GM23338 (cell line): Measurements from ENCODE around the gene E2F3. TPM values are rescaled to one million over a fixed set of nuclear protein-coding genes. Genes with fewer than 3 reads are reported as not detected.

Experiments
- ATAC-seq: fragments of 200-7000 bp; cut with Tn5 transposase; 3 replicates; pipeline ENCODE4 v1.9.1; 2020
- DNase-seq: peaks from one replicate; pipeline ENCODE4 v3.0.0-alpha.2; 2015; ENCODE audit warnings: low spot score
- H2AFZ ChIP-seq: fragments of 200-600 bp; sonication (generic); 2 replicates; pipeline ENCODE4 v1.8.0; 2016; ENCODE audit warnings: antibody characterized with exemption, mild to moderate bottlenecking, moderate library complexity
- H3F3A ChIP-seq: fragments of 200-600 bp; sonication (generic); replicated peaks from 2 replicates; pipeline ENCODE4 v1.8.0; 2017; ENCODE audit warnings: antibody characterized with exemption, mixed run types, low read depth
- H3K27ac ChIP-seq: fragments of 200-600 bp; sonication (generic); 2 replicates; pipeline ENCODE4 v1.6.1; 2016; ENCODE audit warnings: low read depth
- H3K27me3 ChIP-seq: fragments of 200-600 bp; sonication (generic); 2 replicates; pipeline ENCODE4 v1.8.0; 2016; ENCODE audit warnings: mild to moderate bottlenecking, mixed run types, moderate library complexity; ENCODE audit not compliant: insufficient read depth
- H3K36me3 ChIP-seq: fragments of 200-600 bp; sonication (generic); 2 replicates; pipeline ENCODE4 v1.8.0; 2016; ENCODE audit warnings: mild to moderate bottlenecking; ENCODE audit not compliant: insufficient read depth
- H3K4me1 ChIP-seq: fragments of 200-600 bp; sonication (generic); 2 replicates; pipeline ENCODE4 v1.8.0; 2016; ENCODE audit warnings: mild to moderate bottlenecking, moderate library complexity; ENCODE audit not compliant: insufficient read depth
- H3K4me2 ChIP-seq: fragments of 200-600 bp; sonication (generic); 2 replicates; pipeline ENCODE4 v1.7.1; 2017; ENCODE audit warnings: mixed run types
- H3K4me3 ChIP-seq: fragments of 200-600 bp; sonication (generic); 2 replicates; pipeline ENCODE4 v1.6.1; 2016; ENCODE audit warnings: mixed run types
- H3K79me2 ChIP-seq: fragments of 200-600 bp; sonication (generic); replicated peaks from 2 replicates; pipeline ENCODE4 v1.8.0; 2017; ENCODE audit warnings: mild to moderate bottlenecking; ENCODE audit not compliant: insufficient read depth
- H3K9me2 ChIP-seq: fragments of 200-600 bp; sonication (generic); 2 replicates; pipeline ENCODE4 v1.8.0; 2017; ENCODE audit not compliant: insufficient read depth
- H4K20me1 ChIP-seq: fragments of 200-600 bp; sonication (generic); replicated peaks from 2 replicates; pipeline ENCODE4 v1.8.0; 2017; ENCODE audit warnings: mild to moderate bottlenecking; ENCODE audit not compliant: insufficient read depth
- H3K27ac Mint-ChIP-seq: 2 replicates; pipeline ENCODE4 v1.8.0; 2020; ENCODE audit warnings: inconsistent platforms, mild to moderate bottlenecking, moderate library complexity, mixed read lengths
- H3K27me3 Mint-ChIP-seq: 3 replicates; pipeline ENCODE4 v1.8.0; 2022; ENCODE audit warnings: low read depth, mild to moderate bottlenecking, moderate library complexity, mixed read lengths, inconsistent platforms; ENCODE audit not compliant: insufficient read depth, poor library complexity
- H3K36me3 Mint-ChIP-seq: 3 replicates; pipeline ENCODE4 v1.8.0; 2021; ENCODE audit warnings: low read depth, mild to moderate bottlenecking, inconsistent platforms, moderate library complexity, mixed read lengths
- H3K4me1 Mint-ChIP-seq: 3 replicates; pipeline ENCODE4 v1.8.0; 2020; ENCODE audit warnings: mild to moderate bottlenecking, inconsistent platforms, mixed read lengths
- H3K4me3 Mint-ChIP-seq: 3 replicates; pipeline ENCODE4 v1.8.0; 2021; ENCODE audit warnings: moderate library complexity, mild to moderate bottlenecking, inconsistent platforms, mixed read lengths
- H3K9me3 Mint-ChIP-seq: 3 replicates; pipeline ENCODE4 v1.8.0; 2020; ENCODE audit warnings: moderate library complexity, mild to moderate bottlenecking, inconsistent platforms, mixed read lengths
- CREB1 ChIP-seq: fragments of 250-450 bp; sonication (Bioruptor Pico); IDR thresholded peaks from 2 replicates; pipeline ENCODE4 v1.5.0; 2020; ENCODE audit warnings: low read depth, mild to moderate bottlenecking, moderate library complexity
- CTCF ChIP-seq, 2 experiments: fragments of 200-600 bp in 1 of 2; sonication (generic) in 1 of 2; conservative IDR thresholded peaks; 2 replicates each; pipeline versions ENCODE4 v1.5.1 to v1.6.1; 2016 to 2017; ENCODE audit warnings: antibody characterized with exemption in 2 of 2, low read depth in 2 of 2, mild to moderate bottlenecking in 2 of 2, moderate library complexity in 1 of 2
- EZH2 ChIP-seq: fragments of 200-600 bp; sonication (generic); IDR thresholded peaks from one replicate; pipeline ENCODE4 v1.8.0; 2017; ENCODE audit warnings: antibody characterized with exemption, mild to moderate bottlenecking, low read depth; ENCODE audit not compliant: unreplicated experiment
- EZH2phosphoT487 ChIP-seq: fragments of 200-600 bp; sonication (generic); IDR thresholded peaks from one replicate; pipeline ENCODE4 v1.8.1; 2018; ENCODE audit warnings: antibody characterized with exemption; ENCODE audit not compliant: unreplicated experiment
- JUNB ChIP-seq: IDR thresholded peaks from one replicate; pipeline ENCODE4 v1.6.1; 2016; ENCODE audit warnings: antibody characterized with exemption; ENCODE audit not compliant: unreplicated experiment
- NANOG ChIP-seq: IDR thresholded peaks from 2 replicates; pipeline ENCODE4 v1.6.1; 2016; ENCODE audit warnings: antibody characterized with exemption, borderline replicate concordance
- POLR2AphosphoS5 ChIP-seq: IDR thresholded peaks from 2 replicates; pipeline ENCODE4 v1.6.1; 2016; ENCODE audit warnings: antibody characterized with exemption, low read depth
- STAT1 ChIP-seq: IDR thresholded peaks from one replicate; pipeline ENCODE4 v1.6.1; 2016; ENCODE audit warnings: antibody characterized with exemption; ENCODE audit not compliant: unreplicated experiment
- ZNF114 ChIP-seq: fragments of 250-450 bp; sonication (Bioruptor Pico); IDR thresholded peaks from 2 replicates; pipeline ENCODE4 v1.5.0; 2020; ENCODE audit warnings: mild to moderate bottlenecking, moderate library complexity
- ZNF331 ChIP-seq: fragments of 250-450 bp; sonication (Bioruptor Pico); IDR thresholded peaks from 2 replicates; pipeline ENCODE4 v1.5.0; 2020; ENCODE audit warnings: low read depth, mild to moderate bottlenecking, moderate library complexity
- ZNF462 ChIP-seq: fragments of 250-450 bp; sonication (Bioruptor Pico); IDR thresholded peaks from 2 replicates; pipeline ENCODE4 v1.5.0; 2020; ENCODE audit warnings: mild to moderate bottlenecking, moderate library complexity
- polyA plus RNA-seq: library from polyadenylated mRNA; unstranded; fragments of >200 nt; fragmentation: Nextera tagmentation; extraction: Ambion mirVana; gene quantifications from 2 replicates; pipeline ENCODE4 v1.2.1, GENCODE V29; 2016
- total RNA-seq: library from RNA; depleted of rRNA; stranded (reverse); fragments of >200 nt; shearing (Covaris generic); gene quantifications from 2 replicates; pipeline ENCODE4 v1.2.3, GENCODE V29; 2014
- TF ChIP-seq, protein P1 (sequence below): IDR thresholded peaks from 2 replicates; pipeline ENCODE4 v1.6.1; 2016; ENCODE audit warnings: antibody characterized with exemption
- TF ChIP-seq, protein P2 (sequence below): IDR thresholded peaks from one replicate; pipeline ENCODE4 v1.6.1; 2018; ENCODE audit warnings: antibody characterized with exemption; ENCODE audit not compliant: unreplicated experiment

The E2F3 gene
- total and polyA plus RNA-seq, 2 experiments from 2014 or later = 27.2 to 33.5 TPM

GRCh38 chr6:20490591-20490990 is 88.9 kb downstream of the E2F3 start (continued):
- TF ChIP-seq ZNF114 (CRISPR knock-in tag) = no peak

- Mint-ChIP-seq H3K4me1 (peaks cover 17% of the 10 kb centered on the region), H3K27ac (no peak overlapping the region), H3K4me3 (no peak overlapping the region), H3K36me3 (peaks cover 54% of the 10 kb centered on the region), H3K27me3 (peaks cover 4% of the 10 kb centered on the region), H3K9me3 (no peaks in the 10 kb centered on the region)
- DNase-seq = no peak
- no peak overlapping the region for H2AFZ ChIP-seq
- H3K79me2 ChIP-seq = peaks cover 7% of the 10 kb centered on the region; the same call in 1 of the 2 replicates
- H3K27me3 ChIP-seq = no peaks in the 10 kb centered on the region
- no peaks in the 10 kb centered on the region for H3K9me2 ChIP-seq
- H4K20me1 ChIP-seq = peaks cover 17% of the 10 kb centered on the region; the same call in 1 of the 2 replicates
- H3K36me3 ChIP-seq = peaks cover 36% of the 10 kb centered on the region
- H3F3A ChIP-seq = peaks cover 7% of the 10 kb centered on the region; the same call in 1 of the 2 replicates
- ATAC-seq = no peak
- TF ChIP-seq CTCF (conservative IDR thresholded peaks at IDR 0.05; ENCODE audit: low read depth in 2 of 2) (no peak), JUNB (no peak), ZNF462 (CRISPR knock-in tag) (no peak), STAT1 (no peak), CREB1 (CRISPR knock-in tag) (no peak), EZH2phosphoT487 (no peak), ZNF331 (CRISPR knock-in tag) (no peak), POLR2AphosphoS5 (no peak), NANOG (no peak), ZNF114 (CRISPR knock-in tag) (no peak), EZH2 (no peak)
- TF ChIP-seq, protein P1, sequence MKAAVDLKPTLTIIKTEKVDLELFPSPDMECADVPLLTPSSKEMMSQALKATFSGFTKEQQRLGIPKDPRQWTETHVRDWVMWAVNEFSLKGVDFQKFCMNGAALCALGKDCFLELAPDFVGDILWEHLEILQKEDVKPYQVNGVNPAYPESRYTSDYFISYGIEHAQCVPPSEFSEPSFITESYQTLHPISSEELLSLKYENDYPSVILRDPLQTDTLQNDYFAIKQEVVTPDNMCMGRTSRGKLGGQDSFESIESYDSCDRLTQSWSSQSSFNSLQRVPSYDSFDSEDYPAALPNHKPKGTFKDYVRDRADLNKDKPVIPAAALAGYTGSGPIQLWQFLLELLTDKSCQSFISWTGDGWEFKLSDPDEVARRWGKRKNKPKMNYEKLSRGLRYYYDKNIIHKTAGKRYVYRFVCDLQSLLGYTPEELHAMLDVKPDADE = no peak
- TF ChIP-seq, protein P2, sequence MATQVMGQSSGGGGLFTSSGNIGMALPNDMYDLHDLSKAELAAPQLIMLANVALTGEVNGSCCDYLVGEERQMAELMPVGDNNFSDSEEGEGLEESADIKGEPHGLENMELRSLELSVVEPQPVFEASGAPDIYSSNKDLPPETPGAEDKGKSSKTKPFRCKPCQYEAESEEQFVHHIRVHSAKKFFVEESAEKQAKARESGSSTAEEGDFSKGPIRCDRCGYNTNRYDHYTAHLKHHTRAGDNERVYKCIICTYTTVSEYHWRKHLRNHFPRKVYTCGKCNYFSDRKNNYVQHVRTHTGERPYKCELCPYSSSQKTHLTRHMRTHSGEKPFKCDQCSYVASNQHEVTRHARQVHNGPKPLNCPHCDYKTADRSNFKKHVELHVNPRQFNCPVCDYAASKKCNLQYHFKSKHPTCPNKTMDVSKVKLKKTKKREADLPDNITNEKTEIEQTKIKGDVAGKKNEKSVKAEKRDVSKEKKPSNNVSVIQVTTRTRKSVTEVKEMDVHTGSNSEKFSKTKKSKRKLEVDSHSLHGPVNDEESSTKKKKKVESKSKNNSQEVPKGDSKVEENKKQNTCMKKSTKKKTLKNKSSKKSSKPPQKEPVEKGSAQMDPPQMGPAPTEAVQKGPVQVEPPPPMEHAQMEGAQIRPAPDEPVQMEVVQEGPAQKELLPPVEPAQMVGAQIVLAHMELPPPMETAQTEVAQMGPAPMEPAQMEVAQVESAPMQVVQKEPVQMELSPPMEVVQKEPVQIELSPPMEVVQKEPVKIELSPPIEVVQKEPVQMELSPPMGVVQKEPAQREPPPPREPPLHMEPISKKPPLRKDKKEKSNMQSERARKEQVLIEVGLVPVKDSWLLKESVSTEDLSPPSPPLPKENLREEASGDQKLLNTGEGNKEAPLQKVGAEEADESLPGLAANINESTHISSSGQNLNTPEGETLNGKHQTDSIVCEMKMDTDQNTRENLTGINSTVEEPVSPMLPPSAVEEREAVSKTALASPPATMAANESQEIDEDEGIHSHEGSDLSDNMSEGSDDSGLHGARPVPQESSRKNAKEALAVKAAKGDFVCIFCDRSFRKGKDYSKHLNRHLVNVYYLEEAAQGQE = no peak
- no peak overlapping the region for H3K4me3 ChIP-seq
- no peak overlapping the region for H3K4me2 ChIP-seq
- peaks cover 3% of the 10 kb centered on the region; the same call in 1 of the 2 replicates for H3K4me1 ChIP-seq
- H3K27ac ChIP-seq = no peak overlapping the region
Measured at GRCh38 chr6:20492099-20492498, 90.4 kb downstream of the E2F3 start.
